C4-2B (cell line): ENCODE measurements around the gene PGRMC2.
"Not testable (repeated sequence)": the region's sequence is repeated elsewhere in the genome, so short reads cannot be mapped to it uniquely, and the experiment has no call there.

Source experiments
- H3K27ac ChIP-seq: fragments of 450-650 bp; 2 replicates; pipeline ENCODE4 v1.5.1; 2017
- CTCF ChIP-seq: fragments of 450-650 bp; conservative IDR thresholded peaks from 2 replicates; pipeline ENCODE4 v1.5.1; 2017; ENCODE audit warnings: mild to moderate bottlenecking
- ZFX ChIP-seq: fragments of 450-650 bp; IDR thresholded peaks from 2 replicates; pipeline ENCODE4 v1.6.1; 2017

Gene PGRMC2

GRCh38 chr4:128247906-128248305 lies 39.7 kb downstream of the PGRMC2 start:
- H3K27ac ChIP-seq = no peak overlapping the region
- TF ChIP-seq ZFX (no peak), CTCF (no peak)

- H3K27ac ChIP-seq = not testable (repeated sequence)
Measured at GRCh38 chr4:128245391-128245790, 42.2 kb downstream of the PGRMC2 start.

GRCh38 chr4:128244379-128244778 lies 43.2 kb downstream of the PGRMC2 start:
- no peak overlapping the region for H3K27ac ChIP-seq
- TF ChIP-seq ZFX = no peak
- no peak for TF ChIP-seq CTCF

- TF ChIP-seq CTCF (no peak), ZFX (no peak)
- no peak overlapping the region for H3K27ac ChIP-seq
Measured at GRCh38 chr4:128242601-128243000, 45.0 kb downstream of the PGRMC2 start.

- TF ChIP-seq ZFX (no peak), CTCF (no peak)
- no peak overlapping the region for H3K27ac ChIP-seq
Measured at GRCh38 chr4:128241981-128242380, 45.6 kb downstream of the PGRMC2 start.

GRCh38 chr4:128241425-128241913 lies 46.1 kb downstream of the PGRMC2 start:
- H3K27ac ChIP-seq = no peak overlapping the region
- TF ChIP-seq ZFX (no peak), CTCF (no peak)

GRCh38 chr4:128241019-128241418 lies 46.6 kb downstream of the PGRMC2 start:
- no peak overlapping the region for H3K27ac ChIP-seq
- no peak for TF ChIP-seq CTCF
- TF ChIP-seq ZFX = no peak

- H3K27ac ChIP-seq = no peak overlapping the region
- TF ChIP-seq CTCF (no peak), ZFX (no peak)
Measured at GRCh38 chr4:128234836-128235235, 52.8 kb downstream of the PGRMC2 start.
